DOHH2 (cell line): ENCODE measurements around the gene CCDC146.

Experiments used
- EZH2phosphoT487 ChIP-seq: fragments of 200-600 bp; sonication (generic); IDR thresholded peaks from 2 replicates; pipeline ENCODE4 v1.6.1; 2017; ENCODE audit warnings: borderline replicate concordance, mild to moderate bottlenecking, antibody characterized with exemption, low read length, moderate library complexity, mixed read lengths
- TF ChIP-seq, protein P1 (sequence below): fragments of 200-600 bp; sonication (generic); IDR thresholded peaks from one replicate; pipeline ENCODE4 v1.5.1; 2014; ENCODE audit warnings: antibody characterized with exemption, mild to moderate bottlenecking, low read depth, low read length; ENCODE audit not compliant: poor library complexity, severe bottlenecking

DNA sequence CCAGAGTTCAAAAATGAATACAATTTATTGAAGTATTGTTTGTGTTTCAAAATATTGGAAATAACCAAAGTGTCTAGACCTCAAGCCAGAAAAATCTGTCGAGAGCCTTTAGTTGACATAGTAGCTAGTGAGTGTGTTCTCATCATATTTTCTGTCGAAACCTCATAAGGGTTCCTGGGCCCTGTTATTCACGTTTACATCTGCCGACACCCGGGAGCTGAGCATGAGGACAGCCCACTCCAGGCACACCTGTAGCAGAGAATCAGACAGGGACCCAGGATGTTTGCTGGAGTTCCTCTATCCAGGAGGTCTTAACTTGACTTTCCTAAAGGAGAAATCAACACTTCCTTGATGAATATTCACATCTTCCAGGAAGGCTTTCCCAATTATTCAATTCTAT lies 149.4 kb downstream of the CCDC146 start:
- TF ChIP-seq, protein P1, sequence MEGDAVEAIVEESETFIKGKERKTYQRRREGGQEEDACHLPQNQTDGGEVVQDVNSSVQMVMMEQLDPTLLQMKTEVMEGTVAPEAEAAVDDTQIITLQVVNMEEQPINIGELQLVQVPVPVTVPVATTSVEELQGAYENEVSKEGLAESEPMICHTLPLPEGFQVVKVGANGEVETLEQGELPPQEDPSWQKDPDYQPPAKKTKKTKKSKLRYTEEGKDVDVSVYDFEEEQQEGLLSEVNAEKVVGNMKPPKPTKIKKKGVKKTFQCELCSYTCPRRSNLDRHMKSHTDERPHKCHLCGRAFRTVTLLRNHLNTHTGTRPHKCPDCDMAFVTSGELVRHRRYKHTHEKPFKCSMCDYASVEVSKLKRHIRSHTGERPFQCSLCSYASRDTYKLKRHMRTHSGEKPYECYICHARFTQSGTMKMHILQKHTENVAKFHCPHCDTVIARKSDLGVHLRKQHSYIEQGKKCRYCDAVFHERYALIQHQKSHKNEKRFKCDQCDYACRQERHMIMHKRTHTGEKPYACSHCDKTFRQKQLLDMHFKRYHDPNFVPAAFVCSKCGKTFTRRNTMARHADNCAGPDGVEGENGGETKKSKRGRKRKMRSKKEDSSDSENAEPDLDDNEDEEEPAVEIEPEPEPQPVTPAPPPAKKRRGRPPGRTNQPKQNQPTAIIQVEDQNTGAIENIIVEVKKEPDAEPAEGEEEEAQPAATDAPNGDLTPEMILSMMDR: no peak
- TF ChIP-seq EZH2phosphoT487: no peak
